Right lobe of liver (tissue), 6 donors: ENCODE measurements around the gene ARAP3. TPM values are rescaled to one million over a fixed set of nuclear protein-coding genes. Genes with fewer than 3 reads are reported as not detected.
"Not testable (repeated sequence)": the region's sequence is repeated elsewhere in the genome, so short reads cannot be mapped to it uniquely, and the experiment has no call there.

Experiments used
- ATAC-seq, 4 donors: fragments of 200-7000 bp; cut with Tn5 transposase; one replicate each; pipeline ENCODE4 v1.9.1; 2020; ENCODE audit warnings: mild to moderate bottlenecking in 4 of 4, moderate library complexity in 4 of 4
- DNase-seq, 3 donors: peaks; one replicate each; pipeline ENCODE4 v3.0.0-alpha.2; 2020
- H3K27ac ChIP-seq, 3 donors: fragments of 200-600 bp; one replicate each; pipeline ENCODE4 v1.8.0; 2022
- H3K27me3 ChIP-seq, 2 donors: fragments of 200-600 bp; one replicate each; pipeline ENCODE4 v1.8.0; 2022
- H3K36me3 ChIP-seq, 4 donors: fragments of 200-600 bp; sonication (generic) in 1 of 4; one replicate each; pipeline versions ENCODE4 v1.5.1 to v1.8.0; 2017 to 2022; ENCODE audit warnings: control low read depth in 1 of 4
- H3K4me1 ChIP-seq, 4 donors: fragments of 200-600 bp; sonication (generic) in 1 of 4; one replicate each; pipeline versions ENCODE4 v1.5.1 to v1.8.0; 2017 to 2022; ENCODE audit warnings: control low read depth in 1 of 4
- H3K4me3 ChIP-seq, 3 donors: fragments of 200-600 bp; one replicate each; pipeline ENCODE4 v1.8.0; 2022
- H3K9me3 ChIP-seq, 4 donors: fragments of 200-600 bp; sonication (generic) in 1 of 4; one replicate each; pipeline versions ENCODE4 v1.5.1 to v1.8.0; 2017 to 2022; ENCODE audit warnings: control low read depth in 1 of 4
- POLR2A ChIP-seq: fragments of 450-650 bp; IDR thresholded peaks from one replicate; pipeline ENCODE4 v1.6.1; 2017; ENCODE audit warnings: antibody characterized with exemption, mild to moderate bottlenecking
- WGBS: methylation state at CpG from one replicate; pipeline ENCODE4 v1.1.6; 2018; ENCODE audit warnings: low coverage, low lambda C conversion rate; ENCODE audit not compliant: insufficient coverage; ENCODE audit errors: missing lambda C conversion rate; 5-methylcytosine and 5-hydroxymethylcytosine counted together
- intact Hi-C, 2 donors: fragments of 100-400 bp; cut with DNase I; formaldehyde crosslinking; loops; one replicate each; pipeline versions ENCODE4 v1.11.2 to v1.14.1; 2022
- total RNA-seq, 6 experiments: library from RNA; depleted of rRNA in 2 of 6; stranded (reverse); fragments of >200 nt in 2 of 6; fragmentation: NEBNext Ultra II Directional in 3 of 6; extraction: Animal tissue kit (Norgen Biotek cat#: 25700) in 3 of 6; gene quantifications; one replicate each; pipeline versions ENCODE4 v1.1.0 to v1.2.4, GENCODE V29; 2016 to 2023
- TF ChIP-seq, protein P1 (sequence below), 4 donors: fragments of 200-600 bp in 3 of 4; fragments of 450-650 bp in 1 of 4; IDR thresholded peaks; one replicate each; pipeline versions ENCODE4 v1.5.1 to v1.8.0; 2016 to 2022; ENCODE audit warnings: antibody characterized with exemption in 4 of 4, mild to moderate bottlenecking in 2 of 4
- donor health status: DM: no; HTN: yes; CAD: no.
- donor health status: DM: no; HTN: no; CAD: no.
- donor health status: DM: no; HTN: no; CAD: no.
- donor health status: DM: no; HTN: yes; CAD: no.
- donor health status: DM: no; HTN: yes; CAD: no.

Gene ARAP3
- total RNA-seq, 6 experiments from 2014 or later: 1.4 to 6.0 (median 3.7) TPM

DNA sequence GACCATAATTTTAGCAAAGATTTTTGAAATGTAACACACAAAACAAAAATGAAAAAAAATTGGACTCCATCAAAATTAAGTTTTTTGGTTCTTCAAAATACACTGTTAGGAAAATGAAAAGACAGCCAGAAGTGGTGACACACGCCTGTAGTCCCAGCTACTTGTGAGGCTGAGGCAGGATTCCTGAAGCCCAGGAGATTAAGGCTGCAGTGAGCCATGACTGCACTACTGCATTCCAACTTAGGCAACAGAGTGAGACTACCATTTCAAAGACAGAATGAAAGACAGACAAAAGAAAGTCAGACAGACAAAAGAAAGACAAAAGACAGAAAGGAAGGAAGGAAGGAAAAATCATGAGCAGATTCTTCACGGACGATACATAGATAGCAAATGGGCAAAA lies 70.7 kb downstream of the ARAP3 start:
- no peak overlapping the region for H3K27ac ChIP-seq
- 68% methylated on average over 3 of the region's 3 CpGs for WGBS

DNA sequence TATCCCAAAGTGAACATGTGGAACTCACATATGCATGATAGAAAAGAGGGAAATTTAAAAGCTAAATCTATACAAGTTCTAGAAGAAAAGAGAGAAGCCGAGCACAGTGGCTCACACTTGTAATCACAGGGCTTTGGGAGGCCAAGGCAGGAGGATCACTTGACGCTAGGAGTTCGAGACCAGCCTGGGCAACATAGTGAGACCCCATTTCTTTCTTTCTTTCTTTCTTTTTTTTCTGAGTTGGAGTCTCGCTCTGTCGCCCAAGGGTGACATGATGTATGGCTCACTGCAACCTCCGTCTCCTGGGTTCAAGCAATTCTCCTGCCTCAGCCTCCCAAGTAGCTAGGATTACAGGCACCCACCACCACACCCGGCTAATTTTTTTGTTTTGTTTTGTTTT lies 72.1 kb downstream of the ARAP3 start:
- Histone ChIP-seq H3K27ac (peak overlapping the region in 2 of 3 donors; percentile 71 to 96), H3K4me1 (peaks cover 0 to 76% (median 30%) of the 10 kb centered on the region in 4 donors)
- ATAC-seq, H3K4me3 ChIP-seq, H3K27me3 ChIP-seq, DNase-seq, intact Hi-C loops, H3K9me3 ChIP-seq, H3K36me3 ChIP-seq: not testable (repeated sequence)
- WGBS: 83% methylated on average over 7 of the region's 7 CpGs

More for the DNA sequence above, 70.7 kb downstream of the ARAP3 start:
- no peak for ATAC-seq
- DNase-seq: no peak
- Histone ChIP-seq H3K4me1 (peaks cover 0 to 72% (median 29%) of the 10 kb centered on the region in 4 donors), H3K4me3 (no peak overlapping the region), H3K9me3 (no peaks in the 10 kb centered on the region), H3K36me3 (no peaks in the 10 kb centered on the region), H3K27me3 (no peaks in the 10 kb centered on the region)
- TF ChIP-seq, protein P1, sequence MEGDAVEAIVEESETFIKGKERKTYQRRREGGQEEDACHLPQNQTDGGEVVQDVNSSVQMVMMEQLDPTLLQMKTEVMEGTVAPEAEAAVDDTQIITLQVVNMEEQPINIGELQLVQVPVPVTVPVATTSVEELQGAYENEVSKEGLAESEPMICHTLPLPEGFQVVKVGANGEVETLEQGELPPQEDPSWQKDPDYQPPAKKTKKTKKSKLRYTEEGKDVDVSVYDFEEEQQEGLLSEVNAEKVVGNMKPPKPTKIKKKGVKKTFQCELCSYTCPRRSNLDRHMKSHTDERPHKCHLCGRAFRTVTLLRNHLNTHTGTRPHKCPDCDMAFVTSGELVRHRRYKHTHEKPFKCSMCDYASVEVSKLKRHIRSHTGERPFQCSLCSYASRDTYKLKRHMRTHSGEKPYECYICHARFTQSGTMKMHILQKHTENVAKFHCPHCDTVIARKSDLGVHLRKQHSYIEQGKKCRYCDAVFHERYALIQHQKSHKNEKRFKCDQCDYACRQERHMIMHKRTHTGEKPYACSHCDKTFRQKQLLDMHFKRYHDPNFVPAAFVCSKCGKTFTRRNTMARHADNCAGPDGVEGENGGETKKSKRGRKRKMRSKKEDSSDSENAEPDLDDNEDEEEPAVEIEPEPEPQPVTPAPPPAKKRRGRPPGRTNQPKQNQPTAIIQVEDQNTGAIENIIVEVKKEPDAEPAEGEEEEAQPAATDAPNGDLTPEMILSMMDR (IDR thresholded peaks at IDR 0.05): no peak
- TF ChIP-seq POLR2A: no peak
- intact Hi-C loops: no loop called here

DNA sequence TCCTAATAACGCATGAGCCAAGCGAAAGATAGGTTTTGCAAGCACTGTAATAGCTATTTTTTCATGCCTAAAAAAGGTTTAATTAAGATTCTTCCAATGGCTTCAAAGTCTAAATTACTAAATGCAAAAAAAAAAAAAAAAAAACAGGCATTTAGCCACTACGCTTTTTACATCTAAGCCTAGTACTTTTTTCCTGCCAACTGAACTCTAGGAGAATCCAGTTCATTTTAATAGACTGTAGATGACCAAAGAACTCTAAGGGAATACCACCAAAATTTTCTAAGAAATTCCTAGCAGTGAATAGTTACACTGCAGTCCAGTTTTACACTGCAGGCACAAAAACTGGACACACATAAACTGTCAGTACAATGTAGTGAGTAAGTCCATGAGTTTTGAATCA lies 73.0 kb downstream of the ARAP3 start:
- H3K4me3 ChIP-seq: peak overlapping the region in 1 of 3 donors; percentile 20
- H3K27me3 ChIP-seq: no peaks in the 10 kb centered on the region
- H3K27ac ChIP-seq: peak overlapping the region in 2 of 3 donors; percentile 71 to 96
- no peaks in the 10 kb centered on the region for H3K9me3 ChIP-seq
- no peaks in the 10 kb centered on the region for H3K36me3 ChIP-seq
- H3K4me1 ChIP-seq: peaks cover 0 to 80% (median 29%) of the 10 kb centered on the region in 4 donors
- 21% methylated on average over 3 of the region's 3 CpGs for WGBS
- intact Hi-C loops: no loop called here
- DNase-seq (no peak), ATAC-seq (peak in 3 of 4 donors; percentile 32 to 52 (median 34))
- no peak for TF ChIP-seq POLR2A
- TF ChIP-seq, protein P1 (IDR thresholded peaks at IDR 0.05): no peak

DNA sequence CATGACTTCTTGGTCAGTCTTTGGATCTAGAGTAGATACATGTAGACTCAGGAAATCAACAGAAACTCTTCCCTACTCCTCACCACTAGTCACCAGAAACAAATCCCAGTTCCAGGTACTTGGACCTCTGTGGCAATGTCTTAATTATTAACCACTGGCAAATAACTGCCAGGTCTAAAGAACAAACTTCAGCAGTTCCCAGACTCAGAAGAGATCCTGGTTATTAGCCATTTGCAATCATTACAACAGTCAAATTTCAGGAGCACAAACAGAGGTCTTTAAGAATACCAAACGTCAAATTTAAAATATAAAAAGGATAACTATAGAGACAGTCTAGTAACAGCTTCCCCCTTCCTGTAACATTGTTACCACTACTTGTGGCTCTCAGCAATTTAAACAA lies 73.5 kb downstream of the ARAP3 start:
- ATAC-seq (peak; percentile 81 to 92 (median 88)), DNase-seq (no peak)
- 16% methylated on average over 1 of the region's 1 CpG for WGBS
- H3K36me3 ChIP-seq: no peaks in the 10 kb centered on the region
- no peak for TF ChIP-seq POLR2A
- TF ChIP-seq, protein P1 (IDR thresholded peaks at IDR 0.05): no peak
- peak overlapping the region in 1 of 3 donors; percentile 20 for H3K4me3 ChIP-seq
- H3K27me3 ChIP-seq: no peaks in the 10 kb centered on the region
- no peaks in the 10 kb centered on the region for H3K9me3 ChIP-seq
- H3K27ac ChIP-seq: peak overlapping the region; percentile 28 to 96 (median 71)
- intact Hi-C loops: no loop called here
- peaks cover 0 to 80% (median 29%) of the 10 kb centered on the region in 4 donors for H3K4me1 ChIP-seq

DNA sequence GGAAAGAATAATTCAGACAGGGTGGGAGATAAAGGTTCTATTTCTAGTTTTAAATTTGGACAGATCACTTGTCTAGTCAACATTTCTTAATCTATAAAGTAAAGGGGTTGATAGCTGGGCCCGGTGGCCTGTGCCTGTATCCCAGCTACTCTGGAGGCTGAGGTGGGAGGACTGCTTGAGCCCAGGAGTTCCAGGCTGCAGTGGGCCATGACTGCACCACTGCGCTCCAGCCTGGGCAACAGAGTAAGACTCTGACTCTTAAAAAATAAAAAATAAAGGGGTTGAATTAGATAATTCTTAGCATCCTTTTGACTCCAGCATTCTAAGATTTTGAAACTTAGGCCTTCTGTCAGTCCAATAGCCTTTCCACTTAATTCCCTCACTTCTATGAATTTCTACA lies 74.0 kb downstream of the ARAP3 start:
- 39% methylated on average over 2 of the region's 2 CpGs for WGBS
- H3K4me1 ChIP-seq: peaks cover 0 to 75% (median 28%) of the 10 kb centered on the region in 4 donors
- DNase-seq: no peak
- intact Hi-C loops: no loop called here
- TF ChIP-seq, protein P1 (IDR thresholded peaks at IDR 0.05): no peak
- no peak for TF ChIP-seq POLR2A
- no peak overlapping the region for H3K4me3 ChIP-seq
- ATAC-seq: no peak
- H3K27me3 ChIP-seq: no peaks in the 10 kb centered on the region
- H3K36me3 ChIP-seq: no peaks in the 10 kb centered on the region
- no peaks in the 10 kb centered on the region for H3K9me3 ChIP-seq
- peak overlapping the region; percentile 28 to 96 (median 71) for H3K27ac ChIP-seq
